Immature natural killer cell (primary cell): Measurements from ENCODE around the gene SRMS. TPM values are rescaled to one million over a fixed set of nuclear protein-coding genes. Genes with fewer than 3 reads are reported as not detected.
A peak's percentile ranks its signal among the peaks of the same experiment; 100 is the strongest.
"Not testable (repeated sequence)": the region's sequence is repeated elsewhere in the genome, so short reads cannot be mapped to it uniquely, and the experiment has no call there.

ENCODE experiments used
- DNase-seq, 3 donors: peaks; one replicate each; pipeline ENCODE4 v3.0.0; 2022; ENCODE audit warnings: mixed read lengths in 1 of 3
- H3K27ac Mint-ChIP-seq, 6 donors: one replicate each; pipeline ENCODE4 v1.8.0; 2020; ENCODE audit warnings: mixed read lengths in 6 of 6, mild to moderate bottlenecking in 5 of 6, inconsistent platforms in 4 of 6, moderate library complexity in 3 of 6
- H3K27me3 Mint-ChIP-seq, 3 donors: one replicate each; pipeline ENCODE4 v1.8.0; 2020 to 2021; ENCODE audit warnings: low read depth in 3 of 3, mild to moderate bottlenecking in 3 of 3, mixed read lengths in 3 of 3, moderate library complexity in 3 of 3, inconsistent platforms in 1 of 3
- H3K36me3 Mint-ChIP-seq, 3 donors: one replicate each; pipeline ENCODE4 v1.8.0; 2020; ENCODE audit warnings: mixed read lengths in 3 of 3, inconsistent platforms in 2 of 3, mild to moderate bottlenecking in 2 of 3
- H3K4me1 Mint-ChIP-seq, 2 donors: one replicate each; pipeline ENCODE4 v1.8.0; 2020; ENCODE audit warnings: inconsistent platforms in 2 of 2, mild to moderate bottlenecking in 2 of 2, mixed read lengths in 2 of 2, moderate library complexity in 1 of 2
- H3K4me3 Mint-ChIP-seq, 5 donors: one replicate each; pipeline ENCODE4 v1.8.0; 2020; ENCODE audit warnings: mild to moderate bottlenecking in 5 of 5, mixed read lengths in 5 of 5, inconsistent platforms in 3 of 5, moderate library complexity in 3 of 5
- H3K9me3 Mint-ChIP-seq, 6 donors: one replicate each; pipeline ENCODE4 v1.8.0; 2020; ENCODE audit warnings: mild to moderate bottlenecking in 6 of 6, mixed read lengths in 6 of 6, inconsistent platforms in 4 of 6, moderate library complexity in 3 of 6
- polyA plus RNA-seq, 3 donors: library from polyadenylated mRNA; unstranded; fragments of 300-500 nt; fragmentation: Illumina TruSeq; gene quantifications; one replicate each; pipeline ENCODE4 v1.2.3, GENCODE V29; 2021

SRMS gene
- polyA plus RNA-seq, 3 donors from 2014 or later: not detected

DNA sequence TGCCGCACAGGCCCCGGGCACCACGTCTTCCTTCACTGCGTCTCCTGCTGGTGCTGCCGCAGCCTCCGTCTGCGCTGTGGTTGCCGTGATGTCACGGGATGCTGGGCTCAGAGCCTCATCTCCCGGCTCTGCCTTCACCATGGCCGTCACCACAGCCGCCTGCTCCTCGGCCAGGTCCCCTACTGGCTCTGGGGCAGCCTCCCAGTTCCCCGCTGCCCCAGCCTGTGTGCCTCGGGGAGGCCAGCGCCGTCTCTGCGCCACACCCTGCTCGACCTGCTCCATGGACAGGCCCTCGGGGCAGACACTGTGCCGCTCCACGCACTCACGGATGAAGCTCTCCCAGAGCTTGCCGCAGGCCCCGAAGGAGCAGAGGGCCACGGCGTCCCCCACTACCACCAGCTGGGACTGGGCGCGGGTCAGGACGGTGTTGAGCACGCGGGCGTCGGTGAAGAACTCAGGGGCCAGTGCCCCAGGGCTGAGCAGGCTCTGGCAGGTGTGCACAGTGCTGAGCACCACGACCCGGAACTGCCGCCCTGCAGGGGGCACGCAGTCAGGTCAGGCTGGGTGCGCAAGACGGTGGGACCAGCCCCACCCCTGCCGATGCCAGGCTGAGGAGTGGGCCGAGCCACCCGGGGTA lies 18.3 kb upstream of the SRMS start:
- Mint-ChIP-seq H3K27me3 (peaks cover 15 to 21% (median 18%) of the 10 kb centered on the region in 3 donors), H3K4me1 (peaks cover 22 to 26% of the 10 kb centered on the region in 2 donors), H3K27ac (no peak overlapping the region)

DNA sequence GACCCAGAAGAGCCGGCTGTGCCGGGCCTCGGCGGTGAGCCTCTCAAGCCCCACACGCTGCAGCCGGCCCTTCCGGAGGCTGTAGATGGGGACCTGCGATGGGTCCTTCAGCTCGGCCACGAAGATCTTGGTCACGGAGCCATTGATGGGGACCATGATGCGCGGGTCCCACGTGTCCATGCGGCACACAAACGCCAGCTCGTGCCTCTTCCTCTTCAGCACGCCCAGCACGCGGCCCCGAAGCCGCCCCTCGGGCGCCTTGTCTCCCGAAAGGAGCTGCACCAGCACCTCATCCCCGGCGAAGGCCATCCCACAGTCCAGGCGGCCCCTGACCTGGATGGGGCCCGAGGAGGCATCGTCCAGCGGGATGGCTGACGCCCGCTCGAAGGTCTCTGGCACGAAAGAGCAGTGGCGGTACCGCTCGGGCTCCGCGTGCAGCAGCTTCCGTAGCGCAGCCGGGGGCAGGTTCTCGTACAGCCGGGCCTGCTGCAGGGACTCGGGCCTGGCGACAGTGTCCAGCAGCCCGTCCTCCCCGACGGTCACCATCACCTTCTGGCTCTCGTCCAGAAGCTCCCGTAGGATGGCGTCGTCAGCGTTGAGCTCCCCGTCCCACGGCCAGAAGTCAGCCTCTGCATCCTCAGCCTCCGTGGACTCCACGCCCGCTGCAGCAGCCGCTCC lies 17.6 kb upstream of the SRMS start:
- no peak overlapping the region for H3K4me3 Mint-ChIP-seq
- H3K27me3 Mint-ChIP-seq: peaks cover 17 to 21% (median 18%) of the 10 kb centered on the region in 3 donors
- DNase-seq: no peak
- H3K27ac Mint-ChIP-seq: no peak overlapping the region
- no peaks in the 10 kb centered on the region for H3K9me3 Mint-ChIP-seq
- peaks cover 22 to 28% of the 10 kb centered on the region in 2 donors for H3K4me1 Mint-ChIP-seq
- peaks cover 0 to 10% (median 3%) of the 10 kb centered on the region in 3 donors for H3K36me3 Mint-ChIP-seq

More for the DNA sequence above, 18.3 kb upstream of the SRMS start:
- DNase-seq: no peak
- Mint-ChIP-seq H3K4me3 (no peak overlapping the region), H3K36me3 (peaks cover 0 to 10% (median 0%) of the 10 kb centered on the region in 3 donors), H3K9me3 (no peaks in the 10 kb centered on the region)

DNA sequence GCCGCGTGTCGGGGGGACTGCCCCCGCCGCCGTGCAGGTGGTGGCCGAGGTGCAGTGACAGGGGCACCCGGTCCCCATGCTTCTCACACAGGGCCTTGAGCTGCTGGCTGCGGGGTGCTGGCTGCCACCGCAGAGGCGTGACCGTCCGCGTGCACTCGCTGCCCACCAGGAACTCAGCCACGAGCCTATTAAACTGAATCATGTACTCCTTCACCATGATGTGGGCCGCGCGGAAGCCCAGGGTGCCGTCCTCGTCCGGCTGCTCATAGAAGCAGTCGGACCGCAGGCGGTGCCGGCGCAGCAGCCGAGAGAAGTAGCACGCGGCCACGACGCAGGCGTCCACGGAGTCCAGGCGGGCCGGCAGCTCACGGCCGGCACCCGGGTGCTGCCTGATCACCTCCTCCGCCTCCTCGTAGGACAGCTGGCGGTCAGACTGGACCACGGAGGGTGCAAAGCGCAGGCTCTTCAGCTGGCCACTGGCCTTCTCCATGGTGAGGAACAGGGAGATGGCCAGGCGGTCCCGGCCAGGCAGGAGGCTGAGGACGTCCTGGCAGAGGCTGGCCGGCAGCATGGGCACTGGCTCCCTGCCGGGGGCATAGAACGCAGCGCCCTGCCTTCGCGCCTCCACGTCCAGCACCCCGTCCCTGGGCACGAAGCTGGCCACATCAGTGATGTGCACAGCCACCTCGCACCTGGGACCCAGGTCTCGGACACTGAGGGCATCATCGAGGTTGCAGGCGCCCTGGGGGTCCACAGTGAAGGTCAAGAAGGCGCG lies 16.7 kb upstream of the SRMS start:
- peaks cover 20 to 26% of the 10 kb centered on the region in 2 donors for H3K4me1 Mint-ChIP-seq
- H3K4me3 Mint-ChIP-seq: no peak overlapping the region
- no peaks in the 10 kb centered on the region for H3K9me3 Mint-ChIP-seq
- no peak overlapping the region for H3K27ac Mint-ChIP-seq
- H3K27me3 Mint-ChIP-seq: peaks cover 17 to 20% (median 18%) of the 10 kb centered on the region in 3 donors
- DNase-seq: no peak
- peaks cover 0 to 10% (median 3%) of the 10 kb centered on the region in 3 donors for H3K36me3 Mint-ChIP-seq

- Mint-ChIP-seq H3K4me1 (peaks cover 16 to 19% of the 10 kb centered on the region in 2 donors), H3K27me3 (peaks cover 16 to 18% (median 17%) of the 10 kb centered on the region in 3 donors), H3K36me3 (peaks cover 0 to 10% (median 3%) of the 10 kb centered on the region in 3 donors), H3K27ac (no peak overlapping the region), H3K4me3 (no peak overlapping the region), H3K9me3 (no peaks in the 10 kb centered on the region)
- DNase-seq: no peak
Measured at GRCh38 chr20:63563225-63563935, 15.8 kb upstream of the SRMS start.

GRCh38 chr20:63562461-63563224 lies 15.1 kb upstream of the SRMS start:
- Mint-ChIP-seq H3K27ac (no peak overlapping the region), H3K4me3 (no peak overlapping the region), H3K36me3 (peaks cover 0 to 10% (median 3%) of the 10 kb centered on the region in 3 donors), H3K9me3 (no peaks in the 10 kb centered on the region), H3K4me1 (peaks cover 9 to 11% of the 10 kb centered on the region in 2 donors), H3K27me3 (peaks cover 11 to 12% (median 11%) of the 10 kb centered on the region in 3 donors)
- no peak for DNase-seq

GRCh38 chr20:63561624-63562396 lies 14.3 kb upstream of the SRMS start:
- Mint-ChIP-seq H3K27ac (no peak overlapping the region), H3K27me3 (peaks cover 3 to 6% (median 6%) of the 10 kb centered on the region in 3 donors), H3K4me3 (no peak overlapping the region), H3K4me1 (peaks cover under 1 to 3% of the 10 kb centered on the region in 2 donors), H3K9me3 (no peaks in the 10 kb centered on the region), H3K36me3 (peaks cover 0 to 4% (median 3%) of the 10 kb centered on the region in 3 donors)
- no peak for DNase-seq

DNA sequence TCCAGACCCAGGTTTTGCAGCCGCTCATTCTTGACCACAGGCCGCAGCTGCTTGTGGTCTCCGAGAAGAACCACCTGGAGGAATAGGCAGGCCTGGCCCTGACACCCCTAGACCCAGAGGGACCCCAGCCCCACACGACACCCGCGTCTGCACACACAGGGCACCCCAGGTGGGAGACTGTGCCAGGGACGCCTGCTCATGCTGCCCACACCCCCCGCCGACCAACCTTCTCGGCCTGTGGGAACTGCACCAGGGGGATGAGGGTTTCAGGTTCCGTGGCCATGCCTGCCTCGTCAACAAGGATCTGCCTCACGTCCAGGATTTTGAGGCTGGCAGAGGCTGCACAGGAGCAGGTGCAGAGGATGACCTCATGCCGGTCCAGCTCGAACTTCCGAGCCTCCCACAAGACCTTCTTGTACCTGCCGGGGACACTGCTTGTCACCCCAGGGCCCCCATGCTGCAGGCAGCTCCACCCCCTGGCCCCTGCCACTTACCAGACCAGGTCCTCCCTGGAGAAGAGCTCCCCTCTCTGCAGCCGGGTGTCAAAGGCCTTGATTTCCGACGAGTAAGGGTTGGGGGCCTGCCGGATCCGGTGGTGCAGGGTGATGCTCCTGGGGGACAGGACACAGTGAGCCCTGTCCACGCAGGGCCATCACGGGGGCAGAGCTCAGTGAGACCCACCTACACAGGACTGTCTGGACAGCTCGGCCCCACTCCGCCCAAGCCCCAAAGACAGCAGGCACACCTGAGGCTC lies 13.5 kb upstream of the SRMS start:
- Mint-ChIP-seq H3K4me3 (no peak overlapping the region), H3K9me3 (no peaks in the 10 kb centered on the region), H3K36me3 (peaks cover 0 to 4% (median 3%) of the 10 kb centered on the region in 3 donors), H3K27me3 (peaks cover 2 to 6% (median 6%) of the 10 kb centered on the region in 3 donors), H3K27ac (no peak overlapping the region), H3K4me1 (peaks cover 0 to 2% of the 10 kb centered on the region in 2 donors)
- DNase-seq: no peak

GRCh38 chr20:63560333-63560805 lies 12.8 kb upstream of the SRMS start:
- H3K4me3 Mint-ChIP-seq: no peak overlapping the region
- DNase-seq: no peak
- peaks cover 0 to 2% of the 10 kb centered on the region in 2 donors for H3K4me1 Mint-ChIP-seq
- no peaks in the 10 kb centered on the region for H3K9me3 Mint-ChIP-seq
- H3K27me3 Mint-ChIP-seq: peaks cover 2 to 6% (median 3%) of the 10 kb centered on the region in 3 donors
- peaks cover 0 to 3% (median under 1%) of the 10 kb centered on the region in 3 donors for H3K36me3 Mint-ChIP-seq
- H3K27ac Mint-ChIP-seq: peak overlapping the region in 1 of 6 donors; percentile 55

GRCh38 chr20:63559485-63560332 lies 12.2 kb upstream of the SRMS start:
- not testable (repeated sequence) for H3K4me3 Mint-ChIP-seq, H3K9me3 Mint-ChIP-seq, H3K36me3 Mint-ChIP-seq, H3K27ac Mint-ChIP-seq, H3K4me1 Mint-ChIP-seq, H3K27me3 Mint-ChIP-seq
- peak in 1 of 3 donors; percentile 40 for DNase-seq

DNA sequence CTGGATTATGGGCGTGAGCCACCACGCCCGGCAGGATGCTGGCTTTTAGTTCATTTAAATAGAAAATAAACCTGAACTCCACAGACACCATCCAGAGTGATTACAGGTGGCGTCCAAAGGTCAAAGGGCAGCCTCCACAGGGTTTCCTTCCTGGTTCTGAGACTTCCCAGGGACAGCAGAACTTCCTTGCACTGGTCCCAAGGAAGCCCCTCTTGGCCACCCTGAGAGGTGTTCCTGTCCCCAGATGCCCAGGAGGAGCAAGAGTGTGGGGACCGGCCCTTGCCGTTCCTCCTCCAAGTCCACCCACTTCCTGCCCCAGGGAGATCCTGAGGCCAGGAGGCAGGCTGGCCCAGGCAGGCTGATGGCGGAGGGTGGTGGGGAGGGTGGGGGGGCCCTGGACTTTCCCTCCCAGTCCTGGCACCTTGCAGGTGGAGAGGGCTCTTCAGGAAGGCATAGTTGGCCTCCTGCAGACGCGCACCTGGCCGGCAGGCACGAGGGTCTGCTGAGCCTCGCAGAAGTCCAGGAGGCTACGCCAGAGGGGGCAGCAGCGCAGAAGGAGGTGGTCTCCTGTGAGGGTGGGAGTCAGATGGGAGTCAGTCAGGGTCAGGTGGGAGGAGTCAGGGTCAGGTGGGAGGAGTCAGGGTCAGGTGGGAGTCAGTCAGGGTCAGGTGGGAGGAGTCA lies 11.4 kb upstream of the SRMS start:
- DNase-seq: no peak
- H3K36me3 Mint-ChIP-seq: peaks cover 0 to 3% (median 0%) of the 10 kb centered on the region in 3 donors
- peaks cover 2 to 5% (median 3%) of the 10 kb centered on the region in 3 donors for H3K27me3 Mint-ChIP-seq
- no peak overlapping the region for H3K4me3 Mint-ChIP-seq
- H3K9me3 Mint-ChIP-seq: no peaks in the 10 kb centered on the region
- peaks cover 0 to 5% of the 10 kb centered on the region in 2 donors for H3K4me1 Mint-ChIP-seq
- no peak overlapping the region for H3K27ac Mint-ChIP-seq
